NB4 (cell line): Measurements from ENCODE around the gene CPEB4.

Source experiments
- DNase-seq: peaks from one replicate; pipeline ENCODE4 v3.0.0; 2010; ENCODE audit warnings: low read depth
- H3K4me3 ChIP-seq: one replicate; pipeline ENCODE4 v1.5.1; 2011; ENCODE audit warnings: mild to moderate bottlenecking, low read depth, low read length, moderate library complexity
- CTCF ChIP-seq: IDR thresholded peaks from one replicate; pipeline ENCODE4 v1.5.1; 2012; ENCODE audit warnings: low read depth, low read length
- MAX ChIP-seq: IDR thresholded peaks from 2 replicates; pipeline ENCODE4 v1.6.1; 2011; ENCODE audit warnings: low read depth, low read length
- MYC ChIP-seq: IDR thresholded peaks from 2 replicates; pipeline ENCODE4 v1.6.1; 2011; ENCODE audit warnings: low read depth, low read length
- POLR2A ChIP-seq: IDR thresholded peaks from 2 replicates; pipeline ENCODE4 v1.6.1; 2011; ENCODE audit warnings: mild to moderate bottlenecking; ENCODE audit not compliant: insufficient read length; ENCODE audit errors: extremely low read depth

CPEB4 gene

DNA sequence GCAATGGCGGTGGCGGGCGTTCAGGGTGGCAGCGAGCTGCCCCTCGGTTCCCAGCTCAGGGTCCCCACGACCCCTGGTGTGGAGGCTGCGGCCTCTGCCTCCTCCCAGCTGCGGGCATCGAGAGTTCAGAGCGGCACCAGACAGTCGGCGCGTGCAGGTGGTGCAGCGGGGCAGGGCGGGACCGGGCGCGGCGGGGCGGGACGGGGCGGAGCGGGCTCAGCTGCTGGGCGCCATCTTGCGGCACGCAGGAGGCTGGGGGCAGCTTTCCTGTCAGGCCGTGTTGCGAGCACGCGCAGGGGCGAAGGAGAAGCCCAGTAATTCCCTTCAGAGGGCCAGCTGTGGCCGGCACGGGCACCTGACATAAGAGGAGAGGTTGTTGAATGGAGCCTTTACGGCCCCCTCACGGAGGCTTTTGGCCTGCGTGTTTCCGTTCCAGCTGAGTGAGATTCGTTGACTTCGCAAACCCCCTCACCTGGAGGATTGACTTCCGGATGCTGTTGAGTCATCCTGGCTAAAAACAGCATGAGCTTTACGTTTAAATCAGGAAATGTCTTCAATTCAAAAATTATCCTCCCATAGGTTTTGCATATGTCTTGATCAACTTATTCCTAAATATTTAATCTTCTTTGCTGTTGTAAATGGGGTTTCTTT is 101.4 kb downstream of the CPEB4 start:
- no peak for DNase-seq
- TF ChIP-seq MYC (no peak), MAX (no peak), CTCF (no peak)
- no peak overlapping the region for H3K4me3 ChIP-seq

DNA sequence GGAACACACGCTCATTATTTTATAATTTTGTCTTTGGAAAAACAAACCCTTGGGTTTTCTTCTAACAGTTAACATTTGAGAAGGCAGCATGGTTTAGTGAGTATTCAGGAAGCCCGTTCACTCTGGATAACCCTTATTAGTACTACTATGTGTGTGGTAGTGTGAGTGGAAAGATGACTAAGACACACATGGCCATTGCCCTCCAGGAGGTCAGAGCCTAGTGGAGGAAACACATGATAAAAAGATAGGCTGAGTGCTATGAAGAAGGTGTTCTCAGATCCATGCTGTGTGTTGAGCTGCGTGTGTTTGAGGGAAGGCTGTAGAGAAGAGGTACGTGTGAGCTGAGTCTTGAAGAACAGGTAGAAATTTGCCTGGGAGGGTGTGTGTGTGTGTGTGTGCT is 109.2 kb downstream of the CPEB4 start:
- no peak for DNase-seq
- H3K4me3 ChIP-seq, result no peak overlapping the region
- TF ChIP-seq POLR2A, result no peak
- TF ChIP-seq MYC, result no peak
- no peak for TF ChIP-seq CTCF
- no peak for TF ChIP-seq MAX

- no peak overlapping the region for H3K4me3 ChIP-seq
- TF ChIP-seq POLR2A, result no peak
- TF ChIP-seq MAX, result no peak
- TF ChIP-seq MYC, result no peak
- no peak for DNase-seq
These were observed 110.4 kb downstream of the CPEB4 start for GRCh38 chr5:173998531-173998930.

GRCh38 chr5:174000076-174000475 is 111.9 kb downstream of the CPEB4 start:
- TF ChIP-seq MAX, result no peak
- no peak for TF ChIP-seq MYC
- no peak for TF ChIP-seq POLR2A
- TF ChIP-seq CTCF, result no peak

GRCh38 chr5:174003795-174004194 is 115.6 kb downstream of the CPEB4 start:
- H3K4me3 ChIP-seq, result no peak overlapping the region
- no peak for TF ChIP-seq CTCF
- no peak for TF ChIP-seq POLR2A
- DNase-seq, result no peak

More at GRCh38 chr5:174000076-174000475, 111.9 kb downstream of the CPEB4 start:
- DNase-seq, result no peak
- H3K4me3 ChIP-seq, result no peak overlapping the region

- no peak overlapping the region for H3K4me3 ChIP-seq
- TF ChIP-seq MYC, result no peak
- TF ChIP-seq MAX, result no peak
- TF ChIP-seq POLR2A, result no peak
- no peak for TF ChIP-seq CTCF
- DNase-seq, result no peak
These were observed 120.8 kb downstream of the CPEB4 start for GRCh38 chr5:174008922-174009321.
